Measurements from ENCODE around the gene SETD9.

The SETD9 gene

GRCh38 chr5:56873056-56873455 lies 36.3 kb upstream of the SETD9 start:
- no peak for ATAC-seq
- TF ChIP-seq ESRRG (CRISPR knock-in tag; IDR thresholded peaks at IDR 0.05) (no peak), OSR1 (CRISPR knock-in tag; IDR thresholded peaks at IDR 0.05) (no peak), ISL1 (CRISPR knock-in tag; IDR thresholded peaks at IDR 0.05) (no peak), CSDC2 (CRISPR knock-in tag; IDR thresholded peaks at IDR 0.05) (no peak), ARNTL (CRISPR knock-in tag; IDR thresholded peaks at IDR 0.05; ENCODE audit: borderline replicate concordance, low read depth) (no peak), ZC3H10 (CRISPR knock-in tag; IDR thresholded peaks at IDR 0.05) (no peak), SNAI2 (CRISPR knock-in tag; IDR thresholded peaks at IDR 0.05) (no peak), ZNF8 (CRISPR knock-in tag; IDR thresholded peaks at IDR 0.05) (no peak), PPARA (CRISPR knock-in tag; IDR thresholded peaks at IDR 0.05; ENCODE audit: borderline replicate concordance) (no peak), ZFP3 (CRISPR knock-in tag; IDR thresholded peaks at IDR 0.05) (no peak), CSRNP3 (CRISPR knock-in tag; IDR thresholded peaks at IDR 0.05) (no peak), ZNF70 (CRISPR knock-in tag; IDR thresholded peaks at IDR 0.05) (no peak), TOX (CRISPR knock-in tag; IDR thresholded peaks at IDR 0.05; ENCODE audit: borderline replicate concordance) (no peak)

GRCh38 chr5:56876327-56876726 lies 33.1 kb upstream of the SETD9 start:
- ATAC-seq = no peak
- TF ChIP-seq RARB (CRISPR knock-in tag; IDR thresholded peaks at IDR 0.05) (no peak), SNAI2 (CRISPR knock-in tag; IDR thresholded peaks at IDR 0.05) (no peak), ESRRG (CRISPR knock-in tag; IDR thresholded peaks at IDR 0.05) (no peak), TOX (CRISPR knock-in tag; IDR thresholded peaks at IDR 0.05; ENCODE audit: borderline replicate concordance) (no peak), ZFP30 (CRISPR knock-in tag; IDR thresholded peaks at IDR 0.05) (no peak), ISL1 (CRISPR knock-in tag; IDR thresholded peaks at IDR 0.05) (no peak), ZFP3 (CRISPR knock-in tag; IDR thresholded peaks at IDR 0.05) (no peak)

GRCh38 chr5:56881571-56881970 lies 27.8 kb upstream of the SETD9 start:
- TF ChIP-seq ZNF8 (CRISPR knock-in tag; IDR thresholded peaks at IDR 0.05) = no peak
- no peak for ATAC-seq

GRCh38 chr5:56893251-56893951 lies 16.0 kb upstream of the SETD9 start:
- no peak for ATAC-seq
- no peak for TF ChIP-seq BACH2 (CRISPR knock-in tag; IDR thresholded peaks at IDR 0.05; ENCODE audit: borderline replicate concordance)
- TF ChIP-seq RARB (CRISPR knock-in tag; IDR thresholded peaks at IDR 0.05) = no peak
- no peak for TF ChIP-seq ESRRG (CRISPR knock-in tag; IDR thresholded peaks at IDR 0.05)
- TF ChIP-seq ZNF8 (CRISPR knock-in tag; IDR thresholded peaks at IDR 0.05) = no peak
- no peak for TF ChIP-seq CSRNP3 (CRISPR knock-in tag; IDR thresholded peaks at IDR 0.05)
- TF ChIP-seq ISL1 (CRISPR knock-in tag; IDR thresholded peaks at IDR 0.05) = no peak
- TF ChIP-seq POU6F1 (CRISPR knock-in tag; IDR thresholded peaks at IDR 0.05; ENCODE audit: borderline replicate concordance, low read depth) = no peak
- no peak for TF ChIP-seq TOX (CRISPR knock-in tag; IDR thresholded peaks at IDR 0.05; ENCODE audit: borderline replicate concordance)
- no peak for TF ChIP-seq ZNF70 (CRISPR knock-in tag; IDR thresholded peaks at IDR 0.05)
- no peak for TF ChIP-seq CSDC2 (CRISPR knock-in tag; IDR thresholded peaks at IDR 0.05)
- TF ChIP-seq TSHZ2 (CRISPR knock-in tag; IDR thresholded peaks at IDR 0.05) = no peak
- TF ChIP-seq ARNTL (CRISPR knock-in tag; IDR thresholded peaks at IDR 0.05; ENCODE audit: borderline replicate concordance, low read depth) = no peak
- no peak for TF ChIP-seq ZC3H10 (CRISPR knock-in tag; IDR thresholded peaks at IDR 0.05)
- TF ChIP-seq SNAI2 (CRISPR knock-in tag; IDR thresholded peaks at IDR 0.05) = no peak
